HCT116 (cell line): ENCODE data around the gene COL5A1.

Experiments
- ATF3 ChIP-seq: IDR thresholded peaks from 2 replicates; pipeline ENCODE4 v1.6.1; 2012
- EZH2 ChIP-seq: fragments of 200-600 bp; sonication (generic); IDR thresholded peaks from 2 replicates; pipeline ENCODE4 v1.6.1; 2017; ENCODE audit warnings: antibody characterized with exemption, mixed run types
- EZH2phosphoT487 ChIP-seq: fragments of 200-600 bp; IDR thresholded peaks from 2 replicates; pipeline ENCODE4 v1.6.1; 2018; ENCODE audit warnings: antibody characterized with exemption, borderline replicate concordance
- JUND ChIP-seq: IDR thresholded peaks from 2 replicates; pipeline ENCODE4 v1.6.1; 2012
- POLR2A ChIP-seq: IDR thresholded peaks from 2 replicates; pipeline ENCODE4 v1.7.0; 2011; ENCODE audit warnings: borderline replicate concordance; ENCODE audit not compliant: insufficient read depth, insufficient read length; ENCODE audit errors: extremely low read depth
- POLR2AphosphoS5 ChIP-seq: IDR thresholded peaks from 2 replicates; pipeline ENCODE4 v1.6.1; 2011; ENCODE audit warnings: mild to moderate bottlenecking, low read depth, low read length, moderate library complexity
- RAD21 ChIP-seq: IDR thresholded peaks from 2 replicates; pipeline ENCODE4 v1.6.1; 2012; ENCODE audit warnings: low read depth, mild to moderate bottlenecking
- SRF ChIP-seq: IDR thresholded peaks from 2 replicates; pipeline ENCODE4 v1.6.1; 2012; ENCODE audit warnings: low read depth
- YY1 ChIP-seq: IDR thresholded peaks from 2 replicates; pipeline ENCODE4 v1.6.1; 2011; ENCODE audit warnings: low read length, low read depth, moderate library complexity, mild to moderate bottlenecking; ENCODE audit not compliant: insufficient replicate concordance; ENCODE audit errors: extremely low read depth
- ZFX ChIP-seq: fragments of 450-650 bp; IDR thresholded peaks from 2 replicates; pipeline ENCODE4 v1.6.1; 2017
- TF ChIP-seq, protein P1 (sequence below), 3 experiments: fragments of 200-600 bp in 1 of 3; sonication (generic) in 1 of 3; IDR thresholded peaks in 2 of 3; conservative IDR thresholded peaks in 1 of 3; 2 replicates each; pipeline ENCODE4 v1.5.1; 2012 to 2017; ENCODE audit warnings: low read depth in 2 of 3, low read length in 2 of 3, antibody characterized with exemption in 1 of 3, borderline replicate concordance in 1 of 3, control low read depth in 1 of 3, mild to moderate bottlenecking in 1 of 3, mixed read lengths in 1 of 3, mixed run types in 1 of 3, moderate library complexity in 1 of 3; ENCODE audit not compliant: insufficient read depth in 1 of 3
- TF ChIP-seq, protein P2 (sequence below): IDR thresholded peaks from 2 replicates; pipeline ENCODE4 v1.6.1; 2012

- TF ChIP-seq EZH2phosphoT487 (no peak), POLR2A (no peak), RAD21 (no peak), ATF3 (no peak), JUND (no peak), EZH2 (no peak), POLR2AphosphoS5 (no peak), YY1 (no peak), ZFX (no peak), SRF (no peak)
- TF ChIP-seq, protein P1, sequence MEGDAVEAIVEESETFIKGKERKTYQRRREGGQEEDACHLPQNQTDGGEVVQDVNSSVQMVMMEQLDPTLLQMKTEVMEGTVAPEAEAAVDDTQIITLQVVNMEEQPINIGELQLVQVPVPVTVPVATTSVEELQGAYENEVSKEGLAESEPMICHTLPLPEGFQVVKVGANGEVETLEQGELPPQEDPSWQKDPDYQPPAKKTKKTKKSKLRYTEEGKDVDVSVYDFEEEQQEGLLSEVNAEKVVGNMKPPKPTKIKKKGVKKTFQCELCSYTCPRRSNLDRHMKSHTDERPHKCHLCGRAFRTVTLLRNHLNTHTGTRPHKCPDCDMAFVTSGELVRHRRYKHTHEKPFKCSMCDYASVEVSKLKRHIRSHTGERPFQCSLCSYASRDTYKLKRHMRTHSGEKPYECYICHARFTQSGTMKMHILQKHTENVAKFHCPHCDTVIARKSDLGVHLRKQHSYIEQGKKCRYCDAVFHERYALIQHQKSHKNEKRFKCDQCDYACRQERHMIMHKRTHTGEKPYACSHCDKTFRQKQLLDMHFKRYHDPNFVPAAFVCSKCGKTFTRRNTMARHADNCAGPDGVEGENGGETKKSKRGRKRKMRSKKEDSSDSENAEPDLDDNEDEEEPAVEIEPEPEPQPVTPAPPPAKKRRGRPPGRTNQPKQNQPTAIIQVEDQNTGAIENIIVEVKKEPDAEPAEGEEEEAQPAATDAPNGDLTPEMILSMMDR (IDR thresholded peaks at IDR 0.05 in 2 of 3, conservative IDR thresholded peaks at IDR 0.05 in 1 of 3; ENCODE audit: borderline replicate concordance in 1 of 3, insufficient read depth in 1 of 3, low read depth in 2 of 3, low read length in 2 of 3): no peak
- TF ChIP-seq, protein P2, sequence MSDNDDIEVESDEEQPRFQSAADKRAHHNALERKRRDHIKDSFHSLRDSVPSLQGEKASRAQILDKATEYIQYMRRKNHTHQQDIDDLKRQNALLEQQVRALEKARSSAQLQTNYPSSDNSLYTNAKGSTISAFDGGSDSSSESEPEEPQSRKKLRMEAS: no peak
Observed at GRCh38 chr9:134800791-134801339, 159.3 kb downstream of the COL5A1 start.
